Left lung (tissue), 10 donors: Measurements from ENCODE around the gene KCNT1. TPM values are rescaled to one million over a fixed set of nuclear protein-coding genes. Genes with fewer than 3 reads are reported as not detected.

Experiments
- ATAC-seq: fragments of 200-7000 bp; cut with Tn5 transposase; one replicate; pipeline ENCODE4 v1.9.1; 2020; ENCODE audit warnings: moderate library complexity
- DNase-seq, 4 donors: peaks; one replicate each; pipeline ENCODE4 v3.0.0-alpha.2; 2013 to 2020
- H3K27ac ChIP-seq, 2 donors: fragments of 200-600 bp; sonication (generic) in 1 of 2; one replicate each; pipeline versions ENCODE4 v1.5.0 to v1.8.0; 2020 to 2021
- H3K27me3 ChIP-seq, 2 donors: fragments of 200-600 bp; sonication (generic) in 1 of 2; one replicate each; pipeline versions ENCODE4 v1.5.0 to v1.8.0; 2020 to 2021
- H3K36me3 ChIP-seq, 2 donors: fragments of 200-600 bp; sonication (generic) in 1 of 2; one replicate each; pipeline versions ENCODE4 v1.5.0 to v1.8.0; 2020 to 2021
- H3K4me1 ChIP-seq, 2 donors: fragments of 200-600 bp; one replicate each; pipeline ENCODE4 v1.8.0; 2021
- H3K4me3 ChIP-seq, 2 donors: fragments of 200-600 bp; sonication (generic) in 1 of 2; one replicate each; pipeline versions ENCODE4 v1.5.0 to v1.8.0; 2020 to 2021; ENCODE audit warnings: mild to moderate bottlenecking in 1 of 2
- H3K9me3 ChIP-seq, 2 donors: fragments of 200-600 bp; sonication (generic) in 1 of 2; one replicate each; pipeline versions ENCODE4 v1.5.0 to v1.8.0; 2020 to 2021
- intact Hi-C, 2 donors: fragments of 100-400 bp; cut with DNase I; formaldehyde crosslinking; loops; one replicate each; pipeline versions ENCODE4 v1.11.2 to v1.14.2; 2022
- polyA plus RNA-seq, 6 donors: library from polyadenylated mRNA; unstranded; fragments of 120-200 nt; gene quantifications; one replicate each; pipeline ENCODE4 v1.2.1, GENCODE V29; 2013; ENCODE audit not compliant: insufficient read length in 6 of 6
- total RNA-seq, 2 donors: library from RNA; stranded (reverse); fragmentation: NEBNext Ultra II Directional; extraction: Animal tissue kit (Norgen Biotek cat#: 25700); gene quantifications; one replicate each; pipeline ENCODE4 v1.2.1, GENCODE V29; 2021
- TF ChIP-seq, protein P1 (sequence below), 2 donors: fragments of 200-600 bp; sonication (generic) in 1 of 2; IDR thresholded peaks; one replicate each; pipeline versions ENCODE4 v1.5.0 to v1.8.0; 2021; ENCODE audit warnings: antibody characterized with exemption in 2 of 2
- donor health status: DM: no; HTN: yes; CAD: no.
- donor health status: DM: no; HTN: no; CAD: no.

KCNT1 gene
- total and polyA plus RNA-seq, 8 donors, result 0.26 to 0.89 (median 0.41) TPM

DNA sequence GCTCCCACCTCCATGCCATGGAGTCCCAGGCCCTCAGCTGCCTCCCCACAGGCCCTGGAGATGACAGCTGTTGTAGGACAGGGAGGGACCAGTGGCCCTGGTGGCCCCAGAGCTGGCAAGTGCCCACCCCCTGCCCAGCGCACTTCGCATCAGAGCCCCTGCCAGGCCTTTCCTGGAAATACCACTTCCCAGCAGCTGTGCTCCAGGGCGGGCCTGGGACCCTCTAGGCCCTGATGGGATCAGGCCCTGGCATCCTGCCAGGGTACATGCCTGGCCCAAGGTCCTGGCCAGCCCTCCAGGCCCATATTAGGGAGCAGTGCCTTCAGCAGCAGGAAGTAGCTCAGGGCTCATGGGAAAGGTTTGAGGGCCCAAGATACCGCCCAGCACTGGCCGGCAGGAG lies 2.5 kb downstream of the KCNT1 start:
- peaks cover 3 to 99% of the 10 kb centered on the region in 2 donors for H3K27me3 ChIP-seq
- H3K9me3 ChIP-seq, result no peaks in the 10 kb centered on the region
- intact Hi-C loops, result no loop called here
- peaks cover 0 to 11% of the 10 kb centered on the region in 2 donors for H3K4me1 ChIP-seq
- TF ChIP-seq, protein P1, sequence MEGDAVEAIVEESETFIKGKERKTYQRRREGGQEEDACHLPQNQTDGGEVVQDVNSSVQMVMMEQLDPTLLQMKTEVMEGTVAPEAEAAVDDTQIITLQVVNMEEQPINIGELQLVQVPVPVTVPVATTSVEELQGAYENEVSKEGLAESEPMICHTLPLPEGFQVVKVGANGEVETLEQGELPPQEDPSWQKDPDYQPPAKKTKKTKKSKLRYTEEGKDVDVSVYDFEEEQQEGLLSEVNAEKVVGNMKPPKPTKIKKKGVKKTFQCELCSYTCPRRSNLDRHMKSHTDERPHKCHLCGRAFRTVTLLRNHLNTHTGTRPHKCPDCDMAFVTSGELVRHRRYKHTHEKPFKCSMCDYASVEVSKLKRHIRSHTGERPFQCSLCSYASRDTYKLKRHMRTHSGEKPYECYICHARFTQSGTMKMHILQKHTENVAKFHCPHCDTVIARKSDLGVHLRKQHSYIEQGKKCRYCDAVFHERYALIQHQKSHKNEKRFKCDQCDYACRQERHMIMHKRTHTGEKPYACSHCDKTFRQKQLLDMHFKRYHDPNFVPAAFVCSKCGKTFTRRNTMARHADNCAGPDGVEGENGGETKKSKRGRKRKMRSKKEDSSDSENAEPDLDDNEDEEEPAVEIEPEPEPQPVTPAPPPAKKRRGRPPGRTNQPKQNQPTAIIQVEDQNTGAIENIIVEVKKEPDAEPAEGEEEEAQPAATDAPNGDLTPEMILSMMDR (IDR thresholded peaks at IDR 0.05), result no peak
- DNase-seq (peak in 1 of 4 donors; percentile 43), ATAC-seq (no peak)
- H3K36me3 ChIP-seq, result no peaks in the 10 kb centered on the region
- H3K27ac ChIP-seq, result no peak overlapping the region
- H3K4me3 ChIP-seq, result no peak overlapping the region

DNA sequence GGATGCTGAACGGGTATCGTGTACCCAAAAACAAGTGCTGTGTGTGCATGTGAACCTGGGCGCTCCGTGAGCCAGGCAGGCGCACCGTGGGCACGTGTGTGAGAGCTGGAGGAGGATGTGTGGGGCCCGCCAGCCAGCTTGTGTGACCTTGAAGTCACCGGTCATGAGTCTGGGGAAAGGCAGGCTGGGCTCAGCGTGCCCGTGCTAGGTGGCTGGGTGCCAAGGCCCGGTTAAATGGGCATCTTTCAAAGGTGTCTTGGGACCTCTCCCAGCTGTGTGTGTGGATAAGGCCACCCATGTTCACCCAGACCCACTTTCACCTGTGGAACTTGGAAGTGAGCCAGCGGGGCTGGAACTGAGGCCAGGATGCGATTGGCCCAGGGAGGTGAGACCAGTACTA lies 3.4 kb downstream of the KCNT1 start:
- ATAC-seq, result no peak
- Histone ChIP-seq H3K27ac (no peak overlapping the region), H3K4me3 (no peak overlapping the region), H3K36me3 (no peaks in the 10 kb centered on the region), H3K4me1 (peaks cover 0 to 11% of the 10 kb centered on the region in 2 donors), H3K9me3 (no peaks in the 10 kb centered on the region), H3K27me3 (peaks cover 3 to 90% of the 10 kb centered on the region in 2 donors)
- TF ChIP-seq, protein P1 (IDR thresholded peaks at IDR 0.05), result no peak
- no peak for DNase-seq
- intact Hi-C loops, result no loop called here

DNA sequence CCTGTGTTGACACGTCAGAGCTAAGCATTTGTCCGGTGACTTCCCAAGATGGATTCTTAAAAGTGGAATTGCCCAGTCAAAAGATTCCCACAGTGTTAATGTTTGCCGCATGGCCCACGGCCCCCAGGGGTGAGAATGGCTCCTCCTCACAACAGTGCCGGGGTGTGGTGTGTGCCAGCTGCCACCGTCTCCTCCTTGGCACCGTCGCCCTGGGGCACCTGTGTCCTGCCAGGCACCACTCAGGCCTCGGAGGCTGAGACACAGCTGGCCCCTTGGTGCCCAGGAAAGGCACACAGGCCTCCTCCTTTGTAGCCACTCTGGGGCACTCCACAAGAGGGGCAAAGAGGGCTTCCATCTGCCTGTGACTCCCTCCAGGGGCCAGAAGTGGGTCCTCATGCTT lies 4.3 kb downstream of the KCNT1 start:
- Histone ChIP-seq H3K9me3 (no peaks in the 10 kb centered on the region), H3K27ac (no peak overlapping the region), H3K4me3 (no peak overlapping the region), H3K4me1 (peaks cover 0 to 11% of the 10 kb centered on the region in 2 donors), H3K27me3 (peaks cover 3 to 88% of the 10 kb centered on the region in 2 donors), H3K36me3 (no peaks in the 10 kb centered on the region)
- TF ChIP-seq, protein P1 (IDR thresholded peaks at IDR 0.05), result no peak
- intact Hi-C loops, result no loop called here
- ATAC-seq (no peak), DNase-seq (no peak)

DNA sequence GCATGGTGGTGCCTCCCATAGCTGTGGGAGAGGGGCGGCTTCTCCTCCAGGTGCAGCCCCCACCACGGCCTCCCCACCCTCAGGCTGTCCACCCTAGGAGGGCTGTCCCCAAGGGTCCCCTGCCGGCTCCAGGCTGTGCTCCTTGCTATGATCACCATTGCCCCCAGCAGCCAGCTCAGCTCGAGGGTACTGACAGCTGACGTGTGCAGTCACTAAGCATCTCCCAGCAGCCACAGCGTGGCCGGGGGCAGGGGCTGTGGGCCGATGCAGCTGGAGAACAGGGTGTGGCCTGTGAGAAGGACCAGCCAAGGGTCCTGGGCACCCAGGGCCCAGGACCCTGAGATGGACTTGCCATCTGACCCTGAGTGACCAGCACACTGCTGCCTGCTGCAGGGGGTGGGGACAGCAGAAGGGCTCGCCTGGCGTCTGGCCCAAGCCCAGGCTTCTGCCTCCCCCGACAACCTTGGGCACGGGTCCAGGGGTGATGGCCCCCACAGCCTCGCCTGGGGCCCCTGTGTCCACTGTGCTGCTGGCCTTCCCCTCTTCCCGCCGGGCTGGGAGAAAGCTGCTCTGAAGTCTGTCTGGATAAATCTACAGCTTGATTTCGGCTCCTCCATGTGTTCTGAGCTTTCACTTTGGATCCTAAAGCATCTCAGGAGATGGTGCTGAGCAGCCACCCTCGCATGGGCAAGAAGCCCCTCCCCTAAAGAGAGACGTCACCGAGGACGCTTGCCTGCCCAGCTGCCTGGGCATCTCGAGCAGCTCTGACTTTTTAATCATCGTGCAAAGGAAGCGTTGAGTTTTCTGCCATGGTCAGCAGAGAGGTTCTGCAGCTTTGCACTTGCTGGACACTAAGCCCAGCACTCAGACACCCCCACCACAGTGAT lies 5.5 kb downstream of the KCNT1 start:
- DNase-seq, result no peak
- peaks cover 0 to 1% of the 10 kb centered on the region in 2 donors for H3K4me1 ChIP-seq
- TF ChIP-seq, protein P1 (IDR thresholded peaks at IDR 0.05), result no peak
- H3K4me3 ChIP-seq, result no peak overlapping the region
- ATAC-seq, result no peak
- H3K27ac ChIP-seq, result no peak overlapping the region
- intact Hi-C loops, result no loop called here
- H3K27me3 ChIP-seq, result peaks cover 0 to 88% of the 10 kb centered on the region in 2 donors
- no peaks in the 10 kb centered on the region for H3K36me3 ChIP-seq
- H3K9me3 ChIP-seq, result no peaks in the 10 kb centered on the region

DNA sequence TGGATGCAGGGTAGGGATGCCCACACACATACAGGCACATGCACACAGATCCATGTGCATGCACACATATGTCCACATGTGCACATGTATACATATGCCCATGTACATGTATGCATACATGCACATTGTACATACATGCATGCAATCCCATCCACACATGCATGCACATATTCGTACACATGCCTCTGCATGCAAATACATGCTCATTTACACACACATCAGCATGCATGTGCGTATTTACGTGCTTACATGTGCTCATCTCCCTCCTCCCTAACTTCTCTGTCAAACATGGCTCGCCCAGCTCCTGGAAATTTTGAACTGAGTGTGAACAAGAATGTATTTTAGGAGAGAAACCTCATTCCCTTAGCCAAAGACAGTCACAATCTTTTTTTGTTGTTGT lies 6.2 kb downstream of the KCNT1 start:
- Histone ChIP-seq H3K4me3 (no peak overlapping the region), H3K27ac (no peak overlapping the region), H3K36me3 (no peaks in the 10 kb centered on the region), H3K9me3 (no peaks in the 10 kb centered on the region), H3K27me3 (peaks cover 0 to 88% of the 10 kb centered on the region in 2 donors), H3K4me1 (no peaks in the 10 kb centered on the region)
- ATAC-seq (no peak), DNase-seq (no peak)
- TF ChIP-seq, protein P1 (IDR thresholded peaks at IDR 0.05), result no peak
- intact Hi-C loops, result no loop called here
